Upper lobe of left lung (tissue), 6 donors: ENCODE results near the gene SCGB3A1. TPM values are rescaled to one million over a fixed set of nuclear protein-coding genes. Genes with fewer than 3 reads are reported as not detected.

Source experiments
- ATAC-seq, 2 donors: fragments of 200-7000 bp; cut with Tn5 transposase; one replicate each; pipeline ENCODE4 v1.9.1; 2022; ENCODE audit warnings: mild to moderate bottlenecking in 2 of 2, moderate library complexity in 2 of 2; ENCODE audit not compliant: low FRiP score in 2 of 2
- DNase-seq, 2 donors: peaks; one replicate each; pipeline ENCODE4 v3.0.0-alpha.2; 2019 to 2020
- H3K27ac ChIP-seq, 4 donors: fragments of 200-600 bp; sonication (generic); one replicate each; pipeline ENCODE4 v1.5.1; 2016 to 2019
- H3K27me3 ChIP-seq, 4 donors: fragments of 200-600 bp; sonication (generic); one replicate each; pipeline ENCODE4 v1.5.1; 2017 to 2019
- H3K36me3 ChIP-seq, 4 donors: fragments of 200-600 bp; sonication (generic); one replicate each; pipeline ENCODE4 v1.5.1; 2016 to 2019
- H3K4me1 ChIP-seq, 4 donors: fragments of 200-600 bp; sonication (generic); one replicate each; pipeline ENCODE4 v1.5.1; 2018 to 2019
- H3K4me3 ChIP-seq, 4 donors: fragments of 200-600 bp; sonication (generic); one replicate each; pipeline ENCODE4 v1.5.1; 2017 to 2019; ENCODE audit warnings: mild to moderate bottlenecking in 2 of 4, moderate library complexity in 1 of 4
- H3K9me3 ChIP-seq, 4 donors: fragments of 200-600 bp; sonication (generic); one replicate each; pipeline ENCODE4 v1.5.1; 2018 to 2019
- CTCF ChIP-seq, 6 experiments: fragments of 450-650 bp in 4 of 6; fragments of 200-600 bp in 2 of 6; sonication (generic) in 2 of 6; IDR thresholded peaks; one replicate each; pipeline ENCODE4 v1.5.1; 2016 to 2019; ENCODE audit warnings: antibody characterized with exemption in 6 of 6
- EP300 ChIP-seq, 4 donors: sonication (generic); formaldehyde crosslinking; IDR thresholded peaks; one replicate each; pipeline ENCODE4 v1.5.1; 2017; ENCODE audit warnings: antibody characterized with exemption in 4 of 4, control low read depth in 2 of 4
- POLR2A ChIP-seq, 4 donors: fragments of 450-650 bp; IDR thresholded peaks; one replicate each; pipeline ENCODE4 v1.5.1; 2016 to 2017; ENCODE audit warnings: antibody characterized with exemption in 4 of 4, mild to moderate bottlenecking in 2 of 4
- POLR2AphosphoS5 ChIP-seq, 2 donors: sonication (generic); formaldehyde crosslinking; IDR thresholded peaks; one replicate each; pipeline ENCODE4 v1.5.1; 2017; ENCODE audit warnings: antibody characterized with exemption in 2 of 2
- WGBS, 2 donors: methylation state at CpG; one replicate each; pipeline ENCODE4 v1.1.5; 2017 to 2018; 5-methylcytosine and 5-hydroxymethylcytosine counted together
- total RNA-seq, 6 donors: library from RNA; depleted of rRNA in 4 of 6; stranded (reverse); fragments of >200 nt in 4 of 6; gene quantifications; one replicate each; pipeline versions ENCODE4 v1.1.0 to v1.2.1, GENCODE V29; 2016 to 2021
- donor health status: DM: no; HTN: no; CAD: no; lungs with moderate emphysema.
- donor health status: DM: no; HTN: yes; CAD: no; lungs with severe emphysema.

The SCGB3A1 gene
- total RNA-seq, 6 donors from 2014 or later, result 232 to 940 (median 596) TPM

GRCh38 chr5:180600554-180601041 is 9.3 kb upstream of the SCGB3A1 start:
- no peak overlapping the region for H3K4me3 ChIP-seq
- H3K9me3 ChIP-seq, result no peaks in the 10 kb centered on the region
- H3K27ac ChIP-seq, result peak overlapping the region in 2 of 4 donors; percentile 5 to 71
- H3K36me3 ChIP-seq, result no peaks in the 10 kb centered on the region
- 60 to 71% methylated on average over 12 of the region's 12 CpGs for WGBS, 2 donors
- no peaks in the 10 kb centered on the region for H3K27me3 ChIP-seq
- peak in 1 of 4 donors; percentile 2 for TF ChIP-seq EP300 (IDR thresholded peaks at IDR 0.05)
- TF ChIP-seq CTCF (IDR thresholded peaks at IDR 0.05), result no peak
- TF ChIP-seq POLR2A (IDR thresholded peaks at IDR 0.05), result peak in 1 of 4 donors; percentile 35
- DNase-seq (peak; percentile 50 to 83), ATAC-seq (peak in 1 of 2 donors; percentile 75)
- H3K4me1 ChIP-seq, result peaks cover 0 to 22% (median 12%) of the 10 kb centered on the region in 4 donors

GRCh38 chr5:180599981-180600553 is 8.8 kb upstream of the SCGB3A1 start:
- TF ChIP-seq POLR2A (IDR thresholded peaks at IDR 0.05), result no peak
- no peaks in the 10 kb centered on the region for H3K36me3 ChIP-seq
- H3K27me3 ChIP-seq, result no peaks in the 10 kb centered on the region
- ATAC-seq (no peak), DNase-seq (no peak)
- peak overlapping the region in 2 of 4 donors; percentile 5 to 71 for H3K27ac ChIP-seq
- no peak overlapping the region for H3K4me3 ChIP-seq
- no peaks in the 10 kb centered on the region for H3K9me3 ChIP-seq
- WGBS, 2 donors, result 79 to 81% methylated on average over 16 of the region's 16 CpGs
- peaks cover 0 to 26% (median 14%) of the 10 kb centered on the region in 4 donors for H3K4me1 ChIP-seq

- Histone ChIP-seq H3K4me3 (no peak overlapping the region), H3K27ac (no peak overlapping the region), H3K27me3 (no peaks in the 10 kb centered on the region), H3K9me3 (no peaks in the 10 kb centered on the region), H3K36me3 (no peaks in the 10 kb centered on the region), H3K4me1 (peaks cover 0 to 26% (median 14%) of the 10 kb centered on the region in 4 donors)
- TF ChIP-seq POLR2AphosphoS5 (IDR thresholded peaks at IDR 0.05) (no peak), EP300 (IDR thresholded peaks at IDR 0.05) (no peak)
- ATAC-seq, result no peak
- DNase-seq, result peak in 1 of 2 donors; percentile 14
- WGBS, 2 donors, result 90 to 94% methylated on average over 5 to 6 of the region's 6 CpGs
These were observed 8.3 kb upstream of the SCGB3A1 start for GRCh38 chr5:180599590-180599914.

GRCh38 chr5:180598797-180599589 is 7.7 kb upstream of the SCGB3A1 start:
- Histone ChIP-seq H3K36me3 (no peaks in the 10 kb centered on the region), H3K9me3 (no peaks in the 10 kb centered on the region), H3K27ac (no peak overlapping the region), H3K27me3 (no peaks in the 10 kb centered on the region), H3K4me3 (no peak overlapping the region), H3K4me1 (peaks cover 0 to 26% (median 14%) of the 10 kb centered on the region in 4 donors)
- DNase-seq (peak in 1 of 2 donors; percentile 15), ATAC-seq (no peak)
- WGBS, 2 donors, result 92 to 100% methylated on average over 1 to 16 of the region's 16 CpGs
- TF ChIP-seq EP300 (IDR thresholded peaks at IDR 0.05), result no peak

GRCh38 chr5:180598316-180598701 is 7.0 kb upstream of the SCGB3A1 start:
- no peaks in the 10 kb centered on the region for H3K36me3 ChIP-seq
- H3K27ac ChIP-seq, result no peak overlapping the region
- no peaks in the 10 kb centered on the region for H3K27me3 ChIP-seq
- no peak for TF ChIP-seq POLR2AphosphoS5 (IDR thresholded peaks at IDR 0.05)
- TF ChIP-seq EP300 (IDR thresholded peaks at IDR 0.05), result no peak
- TF ChIP-seq POLR2A (IDR thresholded peaks at IDR 0.05), result no peak
- TF ChIP-seq CTCF (IDR thresholded peaks at IDR 0.05), result no peak
- H3K4me3 ChIP-seq, result no peak overlapping the region
- ATAC-seq (no peak), DNase-seq (peak; percentile 15 to 70)
- 75 to 90% methylated on average over 2 to 6 of the region's 9 CpGs for WGBS, 2 donors
- H3K9me3 ChIP-seq, result no peaks in the 10 kb centered on the region
- peaks cover 0 to 30% (median 15%) of the 10 kb centered on the region in 4 donors for H3K4me1 ChIP-seq

- H3K27me3 ChIP-seq, result no peaks in the 10 kb centered on the region
- peak; percentile 32 to 77 for DNase-seq
- no peak for TF ChIP-seq POLR2A (IDR thresholded peaks at IDR 0.05)
- no peak for TF ChIP-seq POLR2AphosphoS5 (IDR thresholded peaks at IDR 0.05)
- no peak for TF ChIP-seq EP300 (IDR thresholded peaks at IDR 0.05)
- no peak for TF ChIP-seq CTCF (IDR thresholded peaks at IDR 0.05)
- H3K4me3 ChIP-seq, result no peak overlapping the region
- 49 to 74% methylated on average over 21 to 24 of the region's 24 CpGs for WGBS, 2 donors
- no peaks in the 10 kb centered on the region for H3K36me3 ChIP-seq
- H3K27ac ChIP-seq, result peak overlapping the region in 2 of 4 donors; percentile 37 to 73
- ATAC-seq, result peak in 1 of 2 donors; percentile 3
- peaks cover 0 to 31% (median 16%) of the 10 kb centered on the region in 4 donors for H3K4me1 ChIP-seq
- H3K9me3 ChIP-seq, result no peaks in the 10 kb centered on the region
These were observed 5.5 kb upstream of the SCGB3A1 start for GRCh38 chr5:180596668-180597231.
